DMS153 (cell line): ENCODE data around the gene GRIK5.

Source experiments
- DNase-seq: peaks from one replicate; lab custom pipeline; 2025; lab: John Stamatoyannopoulos, UW

GRIK5 gene

GRCh38 chr19:41956621-41957020 is 113.4 kb downstream of the GRIK5 start:
- DNase-seq = no peak

GRCh38 chr19:41955521-41955920 is 114.5 kb downstream of the GRIK5 start:
- no peak for DNase-seq

GRCh38 chr19:41951686-41952172 is 118.3 kb downstream of the GRIK5 start:
- peak; percentile 50 for DNase-seq
